ENCODE data around the gene TRANK1. TPM values are rescaled to one million over a fixed set of nuclear protein-coding genes. Genes with fewer than 3 reads are reported as not detected.
A peak's percentile ranks its signal among the peaks of the same experiment; 100 is the strongest.
"Not testable (repeated sequence)": the region's sequence is repeated elsewhere in the genome, so short reads cannot be mapped to it uniquely, and the experiment has no call there.

Gene TRANK1
- total and polyA plus RNA-seq, 5 donors from 2014 or later, result 24.6 to 139 (median 29.1) TPM

GRCh38 chr3:36894914-36895313 lies 49.9 kb downstream of the TRANK1 start:
- H3K36me3 ChIP-seq (ENCODE audit: control insufficient read depth, insufficient read depth, low read length), result peaks cover 78% of the 10 kb centered on the region
- H3K4me3 ChIP-seq (ENCODE audit: low read depth, low read length), result no peak overlapping the region
- H3K27me3 ChIP-seq (ENCODE audit: control insufficient read depth, insufficient read depth, low read length), result no peaks in the 10 kb centered on the region
- H3K4me1 ChIP-seq (ENCODE audit: control insufficient read depth, insufficient read depth, low read length, poor library complexity, severe bottlenecking), result peaks cover 29% of the 10 kb centered on the region
- no peak overlapping the region for H3K27ac ChIP-seq (ENCODE audit: insufficient read depth, low read length, poor library complexity, severe bottlenecking)
- Mint-ChIP-seq H3K4me3 (peak overlapping the region in 1 of 4 donors; percentile 56), H3K36me3 (peaks cover 76% of the 10 kb centered on the region), H3K27me3 (no peaks in the 10 kb centered on the region), H3K9me3 (peaks cover 0 to 3% (median 0%) of the 10 kb centered on the region in 7 donors), H3K27ac (peak overlapping the region; percentile 58 to 93 (median 83)), H3K4me1 (peaks cover 32 to 81% (median 48%) of the 10 kb centered on the region in 4 donors)
- DNase-seq, result no peak
- no peak for ATAC-seq (ENCODE audit: low read depth in 2 of 2)
- H3K9me3 ChIP-seq (ENCODE audit: control insufficient read depth in 2 of 2, low read length in 2 of 2), result no peaks in the 10 kb centered on the region

- no peak for DNase-seq
- Mint-ChIP-seq H3K27me3 (no peaks in the 10 kb centered on the region), H3K4me3 (peak overlapping the region in 1 of 4 donors; percentile 24), H3K9me3 (peaks cover 0 to 3% (median 0%) of the 10 kb centered on the region in 7 donors), H3K27ac (peak overlapping the region; percentile 83 to 96 (median 93)), H3K4me1 (peaks cover 31 to 77% (median 44%) of the 10 kb centered on the region in 4 donors), H3K36me3 (peaks cover 78% of the 10 kb centered on the region)
- no peak for ATAC-seq (ENCODE audit: low read depth in 2 of 2)
- H3K27ac ChIP-seq (ENCODE audit: insufficient read depth, low read length, poor library complexity, severe bottlenecking), result peak overlapping the region; percentile 36
- no peaks in the 10 kb centered on the region for H3K9me3 ChIP-seq (ENCODE audit: control insufficient read depth in 2 of 2, low read length in 2 of 2)
- H3K4me3 ChIP-seq (ENCODE audit: low read depth, low read length), result no peak overlapping the region
- peaks cover 28% of the 10 kb centered on the region for H3K4me1 ChIP-seq (ENCODE audit: control insufficient read depth, insufficient read depth, low read length, poor library complexity, severe bottlenecking)
- peaks cover 78% of the 10 kb centered on the region for H3K36me3 ChIP-seq (ENCODE audit: control insufficient read depth, insufficient read depth, low read length)
- H3K27me3 ChIP-seq (ENCODE audit: control insufficient read depth, insufficient read depth, low read length), result no peaks in the 10 kb centered on the region
Observed at GRCh38 chr3:36893826-36894225, 51.0 kb downstream of the TRANK1 start.

- Histone ChIP-seq H3K36me3 (ENCODE audit: control insufficient read depth, insufficient read depth, low read length) (peaks cover 78% of the 10 kb centered on the region), H3K9me3 (ENCODE audit: control insufficient read depth in 2 of 2, low read length in 2 of 2) (no peaks in the 10 kb centered on the region), H3K27ac (ENCODE audit: insufficient read depth, low read length, poor library complexity, severe bottlenecking) (peak overlapping the region; percentile 36), H3K4me3 (ENCODE audit: low read depth, low read length) (peak overlapping the region; percentile 28), H3K4me1 (ENCODE audit: control insufficient read depth, insufficient read depth, low read length, poor library complexity, severe bottlenecking) (peaks cover 28% of the 10 kb centered on the region), H3K27me3 (ENCODE audit: control insufficient read depth, insufficient read depth, low read length) (no peaks in the 10 kb centered on the region)
- H3K9me3 Mint-ChIP-seq, result peaks cover 0 to 3% (median 0%) of the 10 kb centered on the region in 7 donors
- H3K36me3 Mint-ChIP-seq, result peaks cover 78% of the 10 kb centered on the region
- peaks cover 31 to 78% (median 46%) of the 10 kb centered on the region in 4 donors for H3K4me1 Mint-ChIP-seq
- DNase-seq (peak in 2 of 3 donors; percentile 40 to 61), ATAC-seq (ENCODE audit: low read depth in 2 of 2) (peak; percentile 80 to 91)
- peak overlapping the region in 2 of 4 donors; percentile 39 to 53 for H3K4me3 Mint-ChIP-seq
- peak overlapping the region; percentile 83 to 96 (median 93) for H3K27ac Mint-ChIP-seq
- no peaks in the 10 kb centered on the region for H3K27me3 Mint-ChIP-seq
Observed at GRCh38 chr3:36893137-36893557, 51.7 kb downstream of the TRANK1 start.

GRCh38 chr3:36892457-36893136 lies 52.3 kb downstream of the TRANK1 start:
- no peak for ATAC-seq (ENCODE audit: low read depth in 2 of 2)
- Histone ChIP-seq H3K27me3 (ENCODE audit: control insufficient read depth, insufficient read depth, low read length) (no peaks in the 10 kb centered on the region), H3K27ac (ENCODE audit: insufficient read depth, low read length, poor library complexity, severe bottlenecking) (peak overlapping the region; percentile 36), H3K4me3 (ENCODE audit: low read depth, low read length) (peak overlapping the region; percentile 28), H3K9me3 (ENCODE audit: control insufficient read depth in 2 of 2, low read length in 2 of 2) (no peaks in the 10 kb centered on the region), H3K36me3 (ENCODE audit: control insufficient read depth, insufficient read depth, low read length) (peaks cover 78% of the 10 kb centered on the region), H3K4me1 (ENCODE audit: control insufficient read depth, insufficient read depth, low read length, poor library complexity, severe bottlenecking) (peaks cover 28% of the 10 kb centered on the region)
- Mint-ChIP-seq H3K27ac (peak overlapping the region; percentile 83 to 96 (median 93)), H3K36me3 (peaks cover 78% of the 10 kb centered on the region), H3K27me3 (no peaks in the 10 kb centered on the region), H3K9me3 (peaks cover 0 to 3% (median 0%) of the 10 kb centered on the region in 7 donors), H3K4me3 (peak overlapping the region in 2 of 4 donors; percentile 39 to 53), H3K4me1 (peaks cover 31 to 74% (median 45%) of the 10 kb centered on the region in 4 donors)
- no peak for DNase-seq

GRCh38 chr3:36891701-36892160 lies 53.1 kb downstream of the TRANK1 start:
- H3K4me1 Mint-ChIP-seq, result peaks cover 31 to 66% (median 41%) of the 10 kb centered on the region in 4 donors
- Histone ChIP-seq H3K36me3 (ENCODE audit: control insufficient read depth, insufficient read depth, low read length) (peaks cover 80% of the 10 kb centered on the region), H3K27ac (ENCODE audit: insufficient read depth, low read length, poor library complexity, severe bottlenecking) (peak overlapping the region; percentile 15), H3K4me1 (ENCODE audit: control insufficient read depth, insufficient read depth, low read length, poor library complexity, severe bottlenecking) (peaks cover 28% of the 10 kb centered on the region), H3K27me3 (ENCODE audit: control insufficient read depth, insufficient read depth, low read length) (no peaks in the 10 kb centered on the region), H3K4me3 (ENCODE audit: low read depth, low read length) (no peak overlapping the region), H3K9me3 (ENCODE audit: control insufficient read depth in 2 of 2, low read length in 2 of 2) (no peaks in the 10 kb centered on the region)
- no peak for DNase-seq
- H3K27me3 Mint-ChIP-seq, result no peaks in the 10 kb centered on the region
- peaks cover 0 to 3% (median 0%) of the 10 kb centered on the region in 7 donors for H3K9me3 Mint-ChIP-seq
- ATAC-seq (ENCODE audit: low read depth in 2 of 2), result no peak
- H3K36me3 Mint-ChIP-seq, result peaks cover 76% of the 10 kb centered on the region
- H3K27ac Mint-ChIP-seq, result peak overlapping the region; percentile 83 to 96 (median 85)
- H3K4me3 Mint-ChIP-seq, result no peak overlapping the region

- H3K27ac ChIP-seq (ENCODE audit: insufficient read depth, low read length, poor library complexity, severe bottlenecking); H3K4me3 Mint-ChIP-seq; H3K4me3 ChIP-seq (ENCODE audit: low read depth, low read length); H3K27me3 ChIP-seq (ENCODE audit: control insufficient read depth, insufficient read depth, low read length); H3K9me3 ChIP-seq (ENCODE audit: control insufficient read depth in 2 of 2, low read length in 2 of 2); H3K9me3 Mint-ChIP-seq; ATAC-seq (ENCODE audit: low read depth in 2 of 2); H3K27me3 Mint-ChIP-seq; DNase-seq: not testable (repeated sequence)
- Histone ChIP-seq H3K4me1 (ENCODE audit: control insufficient read depth, insufficient read depth, low read length, poor library complexity, severe bottlenecking) (peaks cover 22% of the 10 kb centered on the region), H3K36me3 (ENCODE audit: control insufficient read depth, insufficient read depth, low read length) (peaks cover 81% of the 10 kb centered on the region)
- Mint-ChIP-seq H3K36me3 (peaks cover 75% of the 10 kb centered on the region), H3K4me1 (peaks cover 29 to 60% (median 39%) of the 10 kb centered on the region in 4 donors), H3K27ac (peak overlapping the region in 1 of 3 donors; percentile 86)
Observed at GRCh38 chr3:36891097-36891496, 53.8 kb downstream of the TRANK1 start.

- H3K9me3 Mint-ChIP-seq, result peaks cover 0 to 3% (median 0%) of the 10 kb centered on the region in 7 donors
- peak overlapping the region in 2 of 3 donors; percentile 44 to 86 for H3K27ac Mint-ChIP-seq
- H3K36me3 Mint-ChIP-seq, result peaks cover 71% of the 10 kb centered on the region
- H3K27me3 ChIP-seq (ENCODE audit: control insufficient read depth, insufficient read depth, low read length), result no peaks in the 10 kb centered on the region
- ATAC-seq (ENCODE audit: low read depth in 2 of 2) (no peak), DNase-seq (no peak)
- peaks cover 21 to 52% (median 31%) of the 10 kb centered on the region in 4 donors for H3K4me1 Mint-ChIP-seq
- peaks cover 83% of the 10 kb centered on the region for H3K36me3 ChIP-seq (ENCODE audit: control insufficient read depth, insufficient read depth, low read length)
- no peaks in the 10 kb centered on the region for H3K9me3 ChIP-seq (ENCODE audit: control insufficient read depth in 2 of 2, low read length in 2 of 2)
- H3K4me3 ChIP-seq (ENCODE audit: low read depth, low read length), result no peak overlapping the region
- no peak overlapping the region for H3K4me3 Mint-ChIP-seq
- H3K27ac ChIP-seq (ENCODE audit: insufficient read depth, low read length, poor library complexity, severe bottlenecking), result no peak overlapping the region
- H3K4me1 ChIP-seq (ENCODE audit: control insufficient read depth, insufficient read depth, low read length, poor library complexity, severe bottlenecking), result peaks cover 14% of the 10 kb centered on the region
- no peaks in the 10 kb centered on the region for H3K27me3 Mint-ChIP-seq
Observed at GRCh38 chr3:36890261-36890660, 54.6 kb downstream of the TRANK1 start.
